NCI-H1436 treated with DMSO at 0.1 percent for 48 hours (cell line): ENCODE results near the gene ATG3.
A peak's percentile ranks its signal among the peaks of the same experiment; 100 is the strongest.
"Not testable (repeated sequence)": the region's sequence is repeated elsewhere in the genome, so short reads cannot be mapped to it uniquely, and the experiment has no call there.

Experiments used
- DNase-seq: peaks from one replicate; lab custom pipeline; 2025; lab: John Stamatoyannopoulos, UW

The ATG3 gene

DNA sequence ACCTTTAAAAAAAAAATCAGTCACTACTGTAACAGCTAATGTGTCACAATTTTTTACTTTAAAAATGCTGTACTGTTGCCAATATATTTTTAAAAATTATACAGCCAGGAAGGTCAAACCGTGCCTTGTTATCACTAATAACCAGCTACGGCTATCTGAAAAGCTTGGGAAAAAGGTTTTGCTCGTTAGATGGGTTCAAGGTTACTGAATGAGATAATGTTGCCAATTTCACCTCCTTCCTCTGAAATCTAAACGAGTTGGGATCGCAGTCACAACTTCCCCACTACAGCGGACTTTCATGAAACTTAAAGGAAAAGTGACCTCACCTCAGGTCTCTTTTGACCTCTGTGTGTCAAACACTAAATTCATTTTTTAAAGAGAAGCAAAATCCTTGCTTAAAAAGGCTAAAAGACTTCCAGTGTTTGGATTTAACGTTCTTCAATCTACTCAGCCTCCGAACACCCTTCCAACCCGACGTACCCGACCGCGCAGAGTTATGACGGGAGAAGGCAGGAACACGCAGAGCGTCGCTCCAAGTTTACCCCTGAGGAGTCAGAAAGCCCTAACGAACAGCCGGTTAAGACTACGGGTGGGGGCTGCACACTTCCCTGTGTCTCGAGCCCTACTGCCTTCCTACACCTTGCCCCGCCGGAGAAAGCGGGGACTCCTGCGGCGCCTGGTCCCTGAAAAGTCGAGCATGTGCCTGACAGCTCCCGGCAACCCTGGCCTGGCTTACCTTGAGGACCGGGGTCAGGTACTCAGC, 860 bp downstream of the ATG3 start:
- DNase-seq, result no peak

DNA sequence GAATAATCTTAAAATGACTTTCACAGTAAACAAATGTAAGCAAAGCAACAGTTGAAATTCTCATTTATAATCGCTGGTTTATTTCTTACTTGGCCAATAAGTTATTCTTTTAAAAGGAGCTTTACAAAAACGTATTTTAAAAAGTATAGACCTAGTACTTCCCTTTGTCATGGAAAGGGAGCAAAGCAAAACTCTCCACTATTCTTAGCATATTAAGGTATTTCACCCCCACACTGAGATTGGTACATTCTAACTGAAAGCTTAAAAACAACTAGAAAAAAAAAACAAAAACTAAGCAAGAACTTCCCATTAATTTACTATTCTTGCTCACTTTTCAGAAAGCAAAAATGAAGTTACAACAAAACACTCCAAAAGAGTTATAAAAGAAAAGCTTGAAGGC, 1.5 kb downstream of the ATG3 start:
- DNase-seq, result no peak

DNA sequence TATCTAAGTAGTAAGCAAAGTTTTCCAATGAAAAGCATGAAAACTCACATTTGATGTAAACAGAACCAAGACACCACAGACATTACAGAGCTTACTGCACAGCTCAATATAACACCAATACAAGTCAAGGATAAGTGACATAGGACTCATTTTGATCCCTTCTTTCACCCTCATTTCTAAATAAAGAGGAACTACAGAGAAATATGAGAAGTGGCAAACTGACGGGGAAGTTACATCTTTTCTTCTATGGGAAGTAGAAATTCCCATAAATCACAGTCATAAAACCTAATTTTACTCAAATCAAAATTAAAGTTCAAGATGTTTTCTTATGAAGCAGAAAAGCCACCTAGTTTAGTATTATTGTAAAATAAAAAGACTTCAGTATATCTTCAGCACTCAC, 3.8 kb downstream of the ATG3 start:
- no peak for DNase-seq

DNA sequence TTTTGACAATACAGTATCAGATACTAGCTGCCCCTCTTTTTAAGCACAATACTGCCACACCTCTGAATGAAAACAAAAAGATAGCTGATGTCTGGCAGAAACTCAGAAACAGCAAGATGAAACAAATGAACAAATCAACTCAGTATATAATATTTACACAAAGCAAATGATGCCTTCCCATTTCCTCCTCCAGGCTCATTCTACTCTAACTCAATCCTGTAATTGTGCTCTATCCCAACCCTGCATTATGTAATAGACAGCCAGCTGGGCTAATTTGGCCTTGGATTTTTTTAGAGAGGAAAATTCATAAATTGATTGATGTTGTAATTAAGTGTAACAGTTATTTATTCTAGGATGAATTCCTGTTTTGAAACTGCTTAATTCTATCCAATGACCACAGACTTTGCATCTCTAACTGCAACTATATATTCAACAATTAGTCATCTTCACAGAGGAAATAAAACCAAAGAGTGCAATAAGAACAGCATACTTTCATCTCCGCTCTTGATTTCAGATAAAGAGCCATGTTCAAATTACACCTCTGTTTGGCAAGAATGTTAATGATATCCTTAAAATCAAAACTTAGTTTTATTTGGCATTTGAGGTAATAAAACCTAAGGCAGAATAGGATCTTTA, 6.1 kb downstream of the ATG3 start:
- DNase-seq, result no peak

DNA sequence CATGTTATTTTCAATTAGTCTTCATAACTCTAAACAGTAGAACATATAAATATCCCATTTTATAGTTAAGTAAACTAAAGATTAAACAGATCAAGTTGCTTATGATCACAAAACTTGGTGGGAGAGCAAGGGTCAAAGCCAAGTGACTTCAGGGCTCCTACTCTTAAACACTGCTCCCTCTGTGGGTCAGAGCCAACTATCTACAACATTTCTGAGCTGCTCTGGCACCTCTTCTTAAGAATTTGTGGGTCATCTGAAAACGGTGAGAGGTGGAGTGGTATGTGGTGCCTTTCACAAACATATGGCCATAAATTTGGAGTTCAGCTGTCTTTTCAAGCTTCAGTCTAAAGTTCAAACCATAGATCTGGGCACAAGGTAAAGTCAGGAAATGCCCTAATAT, 10.9 kb downstream of the ATG3 start:
- DNase-seq, result no peak

DNA sequence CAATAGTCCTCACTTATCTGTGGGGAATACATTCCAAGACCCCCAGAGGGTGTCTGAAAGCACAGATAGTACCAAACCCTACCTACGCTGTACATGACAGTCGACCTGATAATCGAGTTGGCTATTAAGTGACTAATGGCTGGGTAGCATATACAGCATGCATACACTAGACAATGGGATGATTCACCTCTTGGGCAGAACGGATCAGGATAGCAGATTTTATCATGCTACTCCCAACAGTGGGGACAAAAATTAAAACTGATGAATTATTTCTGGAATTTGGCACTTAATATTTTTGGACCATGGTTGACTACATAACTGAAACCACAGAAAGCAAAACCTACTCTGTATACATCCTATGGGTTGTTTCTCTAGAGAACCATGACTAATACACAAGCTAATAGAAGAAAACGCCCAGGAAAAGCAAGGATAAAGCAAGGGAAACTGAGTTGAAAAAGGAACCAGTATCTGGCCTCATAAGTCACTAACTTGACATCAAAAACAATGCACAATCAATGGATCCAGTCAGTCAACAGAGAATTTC, 15.5 kb downstream of the ATG3 start:
- DNase-seq, result no peak

DNA sequence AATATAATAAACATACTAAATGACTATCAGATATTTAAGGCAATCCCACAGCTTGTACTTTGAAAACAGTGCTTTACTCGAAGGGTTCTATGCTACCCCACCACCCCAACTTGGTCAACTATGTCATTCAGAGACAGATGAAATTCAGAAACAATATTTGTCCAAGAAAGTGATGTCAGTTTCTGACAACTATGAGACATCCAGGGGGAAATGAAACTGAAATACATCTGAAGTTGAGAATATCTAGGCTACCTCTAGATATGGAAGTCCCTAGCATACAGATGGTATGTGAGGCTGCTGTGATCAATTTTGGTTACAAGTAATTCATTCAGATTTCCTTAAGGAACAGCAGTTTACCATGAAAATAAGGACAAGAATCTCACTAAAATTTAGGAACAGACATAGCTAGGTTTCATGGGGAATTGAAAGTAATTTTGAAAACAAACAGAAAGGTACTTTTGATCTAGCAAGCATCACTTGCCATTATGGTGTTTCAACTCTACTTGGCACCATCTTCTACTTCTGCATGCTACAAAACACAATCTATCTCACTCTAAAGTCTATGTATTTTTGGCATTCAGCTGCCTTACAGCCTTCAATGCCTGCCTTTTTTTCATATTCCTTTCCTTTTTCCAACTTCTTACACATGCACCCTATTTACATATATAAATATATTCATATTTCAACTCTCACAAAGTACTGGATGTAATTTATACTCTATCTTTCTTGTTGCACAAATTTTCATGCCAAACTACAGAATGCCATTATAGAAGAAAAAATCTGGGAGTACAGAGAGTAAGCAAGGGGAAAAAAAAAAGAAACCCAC, 21.7 kb downstream of the ATG3 start:
- DNase-seq, result no peak

DNA sequence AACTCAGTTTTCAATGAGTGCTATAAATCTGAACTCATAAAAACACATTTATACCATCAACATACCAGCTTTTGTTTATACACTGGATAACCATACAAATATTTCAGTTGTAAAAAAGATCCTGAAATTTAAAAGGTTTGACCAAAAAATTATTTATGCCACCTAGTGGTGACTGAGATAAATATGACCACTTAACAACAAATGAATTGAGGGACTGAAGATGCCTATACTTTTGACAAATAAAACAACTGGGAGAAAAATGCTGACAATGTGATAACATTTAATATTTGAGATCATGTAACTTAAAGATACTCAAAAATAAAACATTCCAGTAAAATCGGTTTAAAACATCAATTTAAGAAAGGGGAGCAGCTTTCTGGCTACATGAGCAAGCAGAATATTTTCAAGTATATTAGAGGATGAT, 30.4 kb downstream of the ATG3 start:
- no peak for DNase-seq

DNA sequence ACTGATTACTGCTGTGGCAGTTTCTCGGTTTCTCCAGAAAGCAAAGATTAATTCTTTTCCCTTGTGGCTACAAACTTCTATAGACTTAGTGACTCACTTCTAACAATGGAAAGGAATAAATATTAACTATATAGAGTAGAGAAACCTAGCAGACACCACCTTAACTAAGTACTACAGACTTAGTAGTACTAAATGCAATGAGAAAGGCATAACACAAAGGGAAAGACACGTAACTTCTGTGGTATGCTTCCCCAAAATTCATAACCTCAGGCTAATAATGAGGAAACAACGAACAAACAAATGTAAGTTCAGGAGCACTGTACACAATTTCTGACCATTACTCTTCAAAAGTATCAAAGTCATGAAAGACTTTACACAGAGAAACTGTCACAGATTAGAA, 31.2 kb downstream of the ATG3 start:
- DNase-seq, result no peak

DNA sequence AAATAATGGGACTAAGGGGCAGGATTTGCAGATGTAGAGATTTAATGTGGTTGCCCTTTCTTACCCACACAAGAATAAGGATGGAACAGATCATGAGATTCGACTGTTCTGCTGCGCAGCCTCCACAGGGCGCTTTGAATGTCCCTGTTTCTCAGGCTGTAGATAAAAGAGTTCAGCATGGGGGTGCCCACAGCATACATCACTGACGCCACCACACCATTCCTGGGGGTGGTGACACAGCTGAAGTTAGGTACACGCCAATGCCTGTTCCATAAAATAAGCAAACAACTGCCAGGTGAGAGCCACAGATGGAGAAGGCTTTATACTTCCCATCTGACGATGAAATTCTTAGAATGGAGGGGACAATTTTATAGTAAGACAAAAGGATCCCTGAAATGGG, 37.6 kb downstream of the ATG3 start:
- not testable (repeated sequence) for DNase-seq

DNA sequence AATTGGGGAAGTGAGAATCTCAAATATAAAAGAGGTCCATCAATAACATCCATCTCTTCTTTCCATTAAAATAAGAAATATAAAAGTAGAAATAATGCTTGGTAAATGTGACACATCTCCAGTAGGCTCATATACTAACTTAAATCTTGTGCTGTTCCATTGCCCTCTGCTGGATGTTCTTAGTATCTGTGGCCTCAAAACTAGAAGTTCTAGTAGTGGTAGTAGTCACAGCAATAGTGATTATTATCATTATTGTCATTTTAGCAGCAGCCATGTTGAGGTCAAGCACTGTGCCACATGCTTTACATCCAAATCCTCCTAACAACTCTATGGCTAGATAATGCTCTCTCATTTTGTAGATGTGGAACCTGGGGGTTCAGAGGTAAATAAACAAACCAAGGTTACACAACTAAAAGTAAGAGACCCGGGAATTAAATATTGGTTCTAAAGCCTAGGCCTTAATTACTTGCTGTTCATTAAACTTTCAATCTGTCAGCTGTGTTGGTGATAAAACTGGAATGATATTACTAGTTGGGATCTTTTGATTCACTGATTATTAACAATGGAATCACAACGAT, 42.2 kb downstream of the ATG3 start:
- peak; percentile 60 for DNase-seq

DNA sequence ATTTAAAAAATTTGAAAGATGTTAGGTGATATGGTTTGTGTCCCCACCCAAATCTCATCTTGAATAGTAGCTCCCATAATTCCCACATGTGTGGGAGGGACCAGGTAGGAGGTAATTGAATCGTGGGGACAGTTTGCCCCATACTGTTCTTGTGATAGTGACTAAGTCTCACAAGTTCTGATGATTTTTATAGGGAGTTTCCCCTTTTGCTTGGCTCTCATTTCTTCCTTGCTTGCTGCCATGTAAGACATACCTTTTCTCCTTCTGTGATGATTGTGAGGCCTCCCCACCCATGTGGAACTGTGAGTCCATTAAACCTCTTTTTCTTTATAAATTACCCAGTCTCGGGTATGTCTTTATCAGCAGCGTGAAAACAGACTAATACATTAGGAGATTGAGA, 42.8 kb downstream of the ATG3 start:
- not testable (repeated sequence) for DNase-seq

DNA sequence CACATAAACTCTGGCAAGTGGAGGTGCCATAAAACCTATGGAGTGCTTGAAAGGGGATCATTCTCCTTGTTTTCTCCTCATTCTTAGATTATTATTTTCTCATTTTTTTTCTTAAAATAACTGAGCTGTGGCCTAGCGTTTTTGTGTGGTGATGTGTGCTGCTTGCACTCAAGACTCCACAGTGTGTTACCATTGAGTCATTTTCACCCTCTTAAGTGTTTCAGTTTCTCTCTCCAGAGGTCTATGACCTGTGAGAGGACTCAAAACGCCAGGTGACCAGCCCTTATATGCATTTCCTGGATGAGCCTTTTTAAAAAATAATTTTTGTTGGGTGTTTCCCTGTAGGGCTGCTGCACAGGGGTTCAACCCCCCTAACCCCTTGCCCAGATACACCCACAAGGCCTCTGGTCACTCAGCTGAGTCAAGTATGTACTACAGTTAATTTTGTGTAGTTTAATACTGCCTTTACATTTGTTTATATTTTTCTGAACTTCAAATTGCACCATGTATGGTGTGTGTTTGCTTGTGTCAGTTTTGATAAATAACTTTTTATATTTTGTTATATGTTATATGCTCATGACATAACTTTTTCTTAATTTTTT, 47.1 kb downstream of the ATG3 start:
- no peak for DNase-seq

DNA sequence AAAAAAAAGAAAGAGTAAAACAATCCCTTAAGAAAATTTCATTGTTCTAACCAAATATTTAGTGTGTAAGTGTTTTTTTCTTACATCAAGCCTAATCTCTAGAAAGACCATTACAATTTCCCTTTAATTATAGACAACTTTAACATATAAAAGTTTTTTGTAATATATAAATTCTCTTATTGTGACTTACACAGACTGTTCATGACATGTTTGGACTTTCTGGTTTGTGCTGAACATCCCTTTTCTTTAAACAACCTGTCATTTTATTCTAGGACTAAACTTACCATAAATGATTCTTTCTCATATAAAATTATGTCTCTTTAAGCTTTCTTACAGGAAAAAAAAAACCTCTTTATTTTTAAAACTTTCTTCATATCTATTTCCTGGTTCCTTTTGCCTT, 49.4 kb downstream of the ATG3 start:
- no peak for DNase-seq

DNA sequence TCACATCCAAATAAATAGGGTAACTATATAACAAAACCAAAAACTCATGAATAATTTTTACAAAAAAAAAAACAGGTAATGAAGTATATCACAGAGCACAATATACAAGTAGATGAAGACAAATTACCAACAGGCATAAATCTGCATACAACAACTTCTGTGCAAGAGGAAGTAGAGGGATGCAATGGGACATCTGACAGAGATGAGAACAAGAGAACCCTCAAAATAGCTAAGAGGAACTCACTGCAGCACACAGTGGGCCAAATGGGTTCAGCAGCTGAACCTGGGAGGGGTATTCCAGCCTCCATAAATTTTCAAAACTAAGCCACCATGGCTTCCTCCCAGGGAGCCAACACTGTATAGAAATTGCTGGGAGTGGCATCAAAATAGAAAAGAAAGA, 52.9 kb downstream of the ATG3 start:
- DNase-seq, result no peak

DNA sequence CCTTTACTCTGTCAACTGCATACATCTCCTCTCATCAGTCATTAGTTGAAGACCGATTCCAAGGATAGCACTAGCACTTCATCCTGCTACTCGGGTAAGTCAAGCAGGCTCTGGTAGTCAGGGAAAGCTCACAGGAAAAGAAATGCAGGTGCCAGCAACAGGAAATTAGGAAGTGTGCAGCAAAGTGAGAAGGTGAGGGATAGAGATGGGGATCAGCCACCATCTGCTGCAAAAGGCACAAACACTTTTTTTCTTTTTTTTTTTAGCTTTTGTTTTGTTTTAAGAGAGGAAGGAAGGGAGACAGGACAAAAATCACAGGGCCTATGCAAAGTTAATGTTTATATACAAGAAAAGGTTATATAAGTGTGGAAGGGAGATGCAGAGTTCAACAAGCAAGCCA, 53.5 kb downstream of the ATG3 start:
- DNase-seq, result no peak

DNA sequence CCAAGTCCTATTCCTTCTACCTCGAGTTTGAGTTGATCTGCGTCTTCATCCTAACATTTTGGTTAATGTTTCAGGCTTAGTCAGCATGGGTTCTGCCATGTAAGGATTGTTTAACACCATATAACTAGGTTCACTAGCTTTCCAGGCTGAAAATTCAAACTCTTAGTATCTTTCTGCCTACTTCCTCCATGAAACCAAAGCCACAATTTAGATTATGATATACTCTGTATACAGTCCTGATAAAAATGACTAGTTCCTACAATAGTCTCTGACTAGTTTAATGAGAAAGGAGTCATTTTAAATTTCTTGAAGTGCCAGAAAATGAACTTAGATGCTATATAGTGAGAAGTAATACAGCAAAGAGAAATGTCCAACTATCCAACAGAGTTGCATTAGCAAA, 55.9 kb downstream of the ATG3 start:
- no peak for DNase-seq

DNA sequence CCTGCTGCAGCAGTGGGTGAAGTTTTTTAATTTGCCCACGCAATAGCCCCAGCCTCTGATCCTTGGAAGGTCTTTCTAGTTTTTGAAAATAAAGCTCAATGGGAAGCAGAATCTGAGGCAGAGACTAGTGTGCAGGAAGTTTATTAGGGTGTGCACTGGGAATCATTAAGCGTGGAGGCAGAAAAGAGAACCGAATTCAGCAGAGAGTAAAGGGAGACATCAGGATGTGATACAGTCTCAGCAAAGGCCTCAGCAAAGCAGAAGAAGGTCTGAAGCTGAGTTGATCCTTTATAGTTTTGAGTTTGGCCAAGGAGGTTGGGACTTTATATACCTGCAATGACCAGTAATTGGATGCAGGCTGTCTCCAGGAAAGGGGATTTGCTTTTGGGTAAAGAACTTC, 57.6 kb downstream of the ATG3 start:
- no peak for DNase-seq

DNA sequence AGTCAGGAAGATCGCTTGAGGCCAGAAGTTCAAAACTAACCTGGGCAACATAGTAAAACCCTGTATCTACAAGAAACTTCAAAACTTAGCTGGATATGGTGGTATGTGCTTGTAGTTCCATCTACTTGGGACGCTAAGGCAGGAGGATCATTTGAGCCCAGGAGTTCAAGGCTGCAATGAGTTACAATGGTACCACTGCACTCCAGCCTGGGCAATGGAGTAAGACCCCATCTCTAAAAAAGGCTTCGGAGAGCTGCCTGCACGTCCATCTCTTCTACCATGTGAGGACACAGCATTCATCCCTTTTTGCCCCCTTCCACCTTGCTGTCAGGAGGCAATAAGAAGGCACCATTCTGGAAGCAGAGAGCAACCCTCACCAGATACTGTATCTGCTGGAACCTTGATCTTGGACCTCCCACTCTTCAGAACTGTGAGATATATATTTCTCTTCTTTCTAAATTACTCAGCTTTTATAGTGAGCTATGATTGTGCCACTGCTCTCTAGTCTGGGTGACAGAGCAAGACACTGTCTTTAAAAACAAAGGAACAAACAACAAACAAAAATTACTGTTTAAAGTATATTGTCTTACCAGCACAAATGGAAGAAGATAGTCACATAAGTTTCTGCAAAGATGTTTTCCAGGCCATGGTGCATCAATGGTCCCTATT, 58.3 kb downstream of the ATG3 start:
- DNase-seq, result no peak

DNA sequence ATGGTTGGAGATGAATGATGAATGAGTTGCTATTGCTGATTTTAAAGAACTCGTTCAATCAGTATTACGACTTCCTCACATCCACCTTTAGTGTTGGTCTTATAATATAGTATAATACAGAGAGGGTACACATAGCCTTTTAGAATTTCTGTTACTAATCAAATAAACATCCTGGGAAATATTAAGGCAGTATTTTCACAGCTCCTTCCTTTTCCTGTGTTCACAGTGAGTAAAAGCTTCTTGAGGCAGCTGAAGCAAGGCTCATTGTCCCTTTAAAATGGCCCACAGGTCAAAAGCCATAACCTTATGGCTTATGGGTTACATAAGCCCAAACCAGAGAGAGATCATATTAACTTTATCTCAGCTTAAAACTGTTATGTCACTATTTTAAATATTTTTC, 61.1 kb downstream of the ATG3 start:
- DNase-seq, result no peak

DNA sequence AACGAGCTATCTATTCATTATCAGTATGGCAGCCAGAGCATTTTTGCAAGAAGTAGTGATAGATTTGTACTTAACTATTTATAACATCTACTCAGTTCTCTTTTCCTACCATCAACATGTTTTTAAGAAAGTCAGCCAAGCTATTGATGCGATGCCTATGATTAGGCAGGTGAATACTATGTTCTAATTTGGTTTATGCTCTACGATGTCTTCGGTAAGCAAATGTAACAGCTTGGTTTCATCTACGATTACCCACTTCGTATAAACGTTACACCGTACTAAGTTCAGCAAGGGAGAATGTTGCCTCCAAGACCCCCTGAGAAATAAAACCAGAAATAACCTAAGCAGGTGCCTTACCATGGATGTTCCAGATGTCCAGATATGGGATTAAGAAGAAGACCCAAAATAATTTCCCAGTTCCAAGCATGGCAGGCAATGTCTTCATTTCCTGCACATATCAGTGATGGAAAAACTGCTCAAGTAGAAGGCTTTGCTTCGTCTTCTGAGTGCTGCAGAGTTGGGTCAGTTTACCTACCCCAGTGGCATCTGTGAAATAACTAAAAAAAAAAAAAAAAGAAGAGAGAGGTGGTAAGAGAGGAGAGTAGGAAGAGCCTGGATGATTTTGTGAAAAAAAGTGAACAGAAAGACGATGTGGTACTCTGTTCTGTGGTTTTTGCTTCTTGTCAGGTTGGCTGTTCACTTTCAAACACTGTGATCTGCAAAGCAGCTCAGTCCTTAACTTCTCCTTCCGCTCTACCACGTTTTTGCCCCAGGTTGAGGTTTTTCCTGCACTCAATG, 62.6 kb downstream of the ATG3 start, which contains the start of gene BTLA:
Gene BTLA (minus strand): TSS at position 559 of the 798 bp plus-strand sequence. CDS start 114 bp downstream, at position 445.
- no peak for DNase-seq
